Epithelial cell of proximal tubule (primary cell): ENCODE data around the gene GP1BB. TPM values are rescaled to one million over a fixed set of nuclear protein-coding genes. Genes with fewer than 3 reads are reported as not detected.
"Not testable (repeated sequence)": the region's sequence is repeated elsewhere in the genome, so short reads cannot be mapped to it uniquely, and the experiment has no call there.

Experiments used
- DNase-seq: peaks from one replicate; pipeline ENCODE4 v3.0.0-alpha.2; 2011; ENCODE audit warnings: low read depth
- H3K4me3 ChIP-seq: 2 replicates; pipeline ENCODE4 v1.5.1; 2011; ENCODE audit warnings: low read depth, mild to moderate bottlenecking, low read length
- CTCF ChIP-seq: conservative IDR thresholded peaks from 2 replicates; pipeline ENCODE4 v1.5.1; 2012; ENCODE audit warnings: low read depth, mild to moderate bottlenecking, low read length
- total RNA-seq: library from RNA; depleted of rRNA; stranded (reverse); fragments of >200 nt; gene quantifications from 2 replicates; pipeline ENCODE4 v1.2.3, GENCODE V29; 2015

Gene GP1BB
- total RNA-seq, 1 donor from 2014 or later, result 0.81 TPM

- no peak overlapping the region for H3K4me3 ChIP-seq
- no peak for DNase-seq
- no peak for TF ChIP-seq CTCF
Observed at GRCh38 chr22:19723983-19724827, 866 bp downstream of the GP1BB start.

- TF ChIP-seq CTCF, result no peak
- no peak overlapping the region for H3K4me3 ChIP-seq
- no peak for DNase-seq
Observed at GRCh38 chr22:19724927-19725661, 1.8 kb downstream of the GP1BB start.

- not testable (repeated sequence) for H3K4me3 ChIP-seq, DNase-seq
Observed at GRCh38 chr22:19726064-19726788, 2.9 kb downstream of the GP1BB start.

GRCh38 chr22:19727310-19728150, 4.2 kb downstream of the GP1BB start:
- H3K4me3 ChIP-seq, result no peak overlapping the region
- no peak for TF ChIP-seq CTCF
- no peak for DNase-seq

DNA sequence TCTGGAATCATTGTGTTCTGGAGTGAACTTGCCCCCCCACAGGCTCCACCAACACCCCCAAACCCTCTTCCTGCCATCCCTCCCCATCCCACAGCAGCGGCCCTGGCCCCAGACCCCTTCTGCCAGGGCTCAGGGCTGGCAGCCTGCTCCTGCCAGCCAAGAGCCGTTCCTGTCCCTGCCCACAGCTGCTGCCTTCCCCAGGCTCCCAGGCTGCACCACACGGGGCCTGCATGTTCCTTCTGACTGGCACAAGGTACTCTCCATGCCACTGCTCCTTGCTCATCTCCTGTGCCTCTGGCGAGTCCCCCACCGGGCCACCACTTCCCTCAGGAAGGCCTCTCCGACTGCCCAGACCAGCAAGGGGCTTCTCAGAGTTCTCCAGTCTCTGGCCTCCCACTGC, 4.9 kb downstream of the GP1BB start:
- no peak overlapping the region for H3K4me3 ChIP-seq
- no peak for DNase-seq
- no peak for TF ChIP-seq CTCF

DNA sequence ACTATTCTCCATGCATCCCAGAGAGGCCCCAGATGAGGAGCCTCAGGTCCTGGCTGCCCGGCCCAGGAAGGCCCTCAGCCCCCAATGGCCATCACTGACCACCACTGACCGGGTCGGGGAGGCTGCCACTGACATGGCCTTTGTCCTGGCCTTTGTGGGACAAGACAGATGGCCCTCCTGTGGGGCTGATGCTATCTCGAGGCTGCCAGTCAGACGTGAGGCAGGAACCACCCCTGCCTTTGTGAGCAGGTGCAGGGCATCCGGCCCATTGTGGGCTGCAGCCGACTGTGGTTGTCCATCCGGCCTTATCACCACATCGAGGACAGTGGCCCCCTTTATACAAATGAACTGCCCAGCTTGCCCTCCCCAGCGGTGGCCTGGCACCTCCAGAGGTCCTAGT, 5.5 kb downstream of the GP1BB start:
- no peak overlapping the region for H3K4me3 ChIP-seq
- DNase-seq, result no peak
- no peak for TF ChIP-seq CTCF
